Hepatocyte (in vitro differentiated cells): ENCODE results near the gene NPAS3. TPM values are rescaled to one million over a fixed set of nuclear protein-coding genes. Genes with fewer than 3 reads are reported as not detected.

ENCODE experiments used
- DNase-seq: peaks from one replicate; pipeline ENCODE4 v3.0.0-alpha.2; 2016; ENCODE audit warnings: low spot score
- H2AFZ ChIP-seq: fragments of 200-600 bp; sonication (generic); 2 replicates; pipeline ENCODE4 v1.6.0; 2016; ENCODE audit warnings: antibody characterized with exemption, mild to moderate bottlenecking
- H3K27ac ChIP-seq: fragments of 200-600 bp; sonication (generic); 2 replicates; pipeline ENCODE4 v1.5.1; 2016; ENCODE audit warnings: mild to moderate bottlenecking
- H3K27me3 ChIP-seq: fragments of 200-600 bp; sonication (generic); 2 replicates; pipeline ENCODE4 v1.6.1; 2016
- H3K36me3 ChIP-seq: fragments of 200-600 bp; sonication (generic); replicated peaks from 2 replicates; pipeline ENCODE4 v1.5.1; 2016; ENCODE audit warnings: low read depth; ENCODE audit not compliant: insufficient read depth
- H3K4me1 ChIP-seq: fragments of 200-600 bp; sonication (generic); 2 replicates; pipeline ENCODE4 v1.5.1; 2016; ENCODE audit warnings: mild to moderate bottlenecking, moderate library complexity; ENCODE audit not compliant: insufficient read depth
- H3K4me2 ChIP-seq: fragments of 200-600 bp; sonication (generic); 2 replicates; pipeline ENCODE4 v1.6.0; 2016
- H3K4me3 ChIP-seq: fragments of 200-600 bp; sonication (generic); 2 replicates; pipeline ENCODE4 v1.5.1; 2016; ENCODE audit warnings: mild to moderate bottlenecking
- H3K79me2 ChIP-seq: fragments of 200-600 bp; sonication (generic); 2 replicates; pipeline ENCODE4 v1.6.0; 2017; ENCODE audit warnings: mild to moderate bottlenecking
- H3K9me2 ChIP-seq: fragments of 200-600 bp; sonication (generic); replicated peaks from 2 replicates; pipeline ENCODE4 v1.6.0; 2017; ENCODE audit warnings: mild to moderate bottlenecking; ENCODE audit not compliant: insufficient read depth
- H3K9me3 ChIP-seq: fragments of 200-600 bp; sonication (generic); 2 replicates; pipeline ENCODE4 v1.5.1; 2016; ENCODE audit warnings: low read depth, mild to moderate bottlenecking
- H4K20me1 ChIP-seq: fragments of 200-600 bp; sonication (generic); 2 replicates; pipeline ENCODE4 v1.6.0; 2016; ENCODE audit warnings: mild to moderate bottlenecking; ENCODE audit not compliant: insufficient read depth, poor library complexity, severe bottlenecking
- EZH2 ChIP-seq: fragments of 200-600 bp; sonication (generic); IDR thresholded peaks from 2 replicates; pipeline ENCODE4 v1.6.1; 2016; ENCODE audit warnings: antibody characterized with exemption, mild to moderate bottlenecking, borderline replicate concordance
- EZH2phosphoT487 ChIP-seq: fragments of 200-600 bp; sonication (generic); IDR thresholded peaks from one replicate; pipeline ENCODE4 v1.6.1; 2018; ENCODE audit warnings: antibody characterized with exemption, mild to moderate bottlenecking, low read depth, moderate library complexity; ENCODE audit not compliant: unreplicated experiment, severe bottlenecking
- WGBS: methylation state at CpG from one replicate; pipeline ENCODE4 v1.1.6; 2016; ENCODE audit warnings: low lambda C conversion rate; ENCODE audit errors: missing lambda C conversion rate; 5-methylcytosine and 5-hydroxymethylcytosine counted together
- polyA plus RNA-seq: library from polyadenylated mRNA; unstranded; fragments of >200 nt; fragmentation: Nextera tagmentation; extraction: Ambion mirVana; gene quantifications from 2 replicates; pipeline ENCODE4 v1.2.1, GENCODE V29; 2016
- total RNA-seq: library from RNA; depleted of rRNA; stranded (reverse); fragments of >200 nt; gene quantifications from 2 replicates; pipeline ENCODE4 v1.2.3, GENCODE V29; 2014
- TF ChIP-seq, protein P1 (sequence below): fragments of 200-600 bp; sonication (generic); IDR thresholded peaks from 2 replicates; pipeline ENCODE4 v1.5.1; 2016; ENCODE audit warnings: antibody characterized with exemption, mild to moderate bottlenecking; ENCODE audit not compliant: poor library complexity

The NPAS3 gene
- total and polyA plus RNA-seq, 2 experiments from 2014 or later: 0.11 to 1.1 TPM

- 96% methylated on average over 44 of the region's 45 CpGs for WGBS
- H3K79me2 ChIP-seq: no peaks in the 10 kb centered on the region
- TF ChIP-seq EZH2 (no peak), EZH2phosphoT487 (no peak)
- TF ChIP-seq, protein P1, sequence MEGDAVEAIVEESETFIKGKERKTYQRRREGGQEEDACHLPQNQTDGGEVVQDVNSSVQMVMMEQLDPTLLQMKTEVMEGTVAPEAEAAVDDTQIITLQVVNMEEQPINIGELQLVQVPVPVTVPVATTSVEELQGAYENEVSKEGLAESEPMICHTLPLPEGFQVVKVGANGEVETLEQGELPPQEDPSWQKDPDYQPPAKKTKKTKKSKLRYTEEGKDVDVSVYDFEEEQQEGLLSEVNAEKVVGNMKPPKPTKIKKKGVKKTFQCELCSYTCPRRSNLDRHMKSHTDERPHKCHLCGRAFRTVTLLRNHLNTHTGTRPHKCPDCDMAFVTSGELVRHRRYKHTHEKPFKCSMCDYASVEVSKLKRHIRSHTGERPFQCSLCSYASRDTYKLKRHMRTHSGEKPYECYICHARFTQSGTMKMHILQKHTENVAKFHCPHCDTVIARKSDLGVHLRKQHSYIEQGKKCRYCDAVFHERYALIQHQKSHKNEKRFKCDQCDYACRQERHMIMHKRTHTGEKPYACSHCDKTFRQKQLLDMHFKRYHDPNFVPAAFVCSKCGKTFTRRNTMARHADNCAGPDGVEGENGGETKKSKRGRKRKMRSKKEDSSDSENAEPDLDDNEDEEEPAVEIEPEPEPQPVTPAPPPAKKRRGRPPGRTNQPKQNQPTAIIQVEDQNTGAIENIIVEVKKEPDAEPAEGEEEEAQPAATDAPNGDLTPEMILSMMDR: no peak
- no peak overlapping the region for H3K27ac ChIP-seq
- no peaks in the 10 kb centered on the region for H3K27me3 ChIP-seq
- H3K9me3 ChIP-seq: no peaks in the 10 kb centered on the region
- no peak overlapping the region for H2AFZ ChIP-seq
- no peak for DNase-seq
- no peak overlapping the region for H3K4me3 ChIP-seq
- H3K36me3 ChIP-seq: no peaks in the 10 kb centered on the region
- H3K4me1 ChIP-seq: no peaks in the 10 kb centered on the region
- H3K4me2 ChIP-seq: no peak overlapping the region
- no peaks in the 10 kb centered on the region for H4K20me1 ChIP-seq
- H3K9me2 ChIP-seq: no peaks in the 10 kb centered on the region
Measured at GRCh38 chr14:33800735-33801163, 862.1 kb downstream of the NPAS3 start.

GRCh38 chr14:33802737-33803136, 864.1 kb downstream of the NPAS3 start:
- 90% methylated on average over 2 of the region's 2 CpGs for WGBS
- H3K36me3 ChIP-seq: no peaks in the 10 kb centered on the region
- TF ChIP-seq EZH2phosphoT487 (no peak), EZH2 (no peak)
- TF ChIP-seq, protein P1: no peak
- H3K4me2 ChIP-seq: no peak overlapping the region
- H3K9me2 ChIP-seq: no peaks in the 10 kb centered on the region
- no peaks in the 10 kb centered on the region for H3K27me3 ChIP-seq
- no peaks in the 10 kb centered on the region for H3K9me3 ChIP-seq
- H2AFZ ChIP-seq: no peak overlapping the region
- H3K4me1 ChIP-seq: no peaks in the 10 kb centered on the region
- H3K4me3 ChIP-seq: no peak overlapping the region
- H4K20me1 ChIP-seq: no peaks in the 10 kb centered on the region
- H3K79me2 ChIP-seq: no peaks in the 10 kb centered on the region
- no peak overlapping the region for H3K27ac ChIP-seq
- DNase-seq: no peak

- no peak overlapping the region for H3K4me3 ChIP-seq
- DNase-seq: no peak
- H3K9me2 ChIP-seq: no peaks in the 10 kb centered on the region
- H3K27me3 ChIP-seq: no peaks in the 10 kb centered on the region
- H4K20me1 ChIP-seq: no peaks in the 10 kb centered on the region
- no peaks in the 10 kb centered on the region for H3K36me3 ChIP-seq
- no peak for TF ChIP-seq EZH2
- TF ChIP-seq, protein P1: no peak
- no peak for TF ChIP-seq EZH2phosphoT487
- no peak overlapping the region for H2AFZ ChIP-seq
- WGBS: 66% methylated on average over 2 of the region's 2 CpGs
- H3K4me2 ChIP-seq: no peak overlapping the region
- no peak overlapping the region for H3K27ac ChIP-seq
- H3K9me3 ChIP-seq: no peaks in the 10 kb centered on the region
- H3K4me1 ChIP-seq: no peaks in the 10 kb centered on the region
- H3K79me2 ChIP-seq: no peaks in the 10 kb centered on the region
Measured at GRCh38 chr14:33805593-33805992, 866.9 kb downstream of the NPAS3 start.

- Histone ChIP-seq H3K4me3 (no peak overlapping the region), H3K9me2 (no peaks in the 10 kb centered on the region), H3K4me2 (no peak overlapping the region), H3K4me1 (no peaks in the 10 kb centered on the region), H3K79me2 (no peaks in the 10 kb centered on the region), H2AFZ (no peak overlapping the region), H3K9me3 (no peaks in the 10 kb centered on the region), H3K27ac (no peak overlapping the region), H3K36me3 (no peaks in the 10 kb centered on the region), H3K27me3 (no peaks in the 10 kb centered on the region), H4K20me1 (no peaks in the 10 kb centered on the region)
- TF ChIP-seq EZH2 (no peak), EZH2phosphoT487 (no peak)
- TF ChIP-seq, protein P1: no peak
- no peak for DNase-seq
- WGBS: 65% methylated on average over 2 of the region's 2 CpGs
Measured at GRCh38 chr14:33806905-33807304, 868.2 kb downstream of the NPAS3 start.
